SU-DHL-6 (cell line): ENCODE results near the gene EXOC6.

Experiments
- EZH2phosphoT487 ChIP-seq: fragments of 200-600 bp; sonication (generic), shearing (Covaris generic); conservative IDR thresholded peaks from 2 replicates; pipeline ENCODE4 v1.6.1; 2018; ENCODE audit warnings: mild to moderate bottlenecking, antibody characterized with exemption, low read length, moderate library complexity, mixed read lengths
- TF ChIP-seq, protein P1 (sequence below): fragments of 200-600 bp; sonication (generic); IDR thresholded peaks from one replicate; pipeline ENCODE4 v1.5.1; 2017; ENCODE audit warnings: antibody characterized with exemption, mild to moderate bottlenecking, low read length, moderate library complexity; ENCODE audit not compliant: insufficient read depth, poor library complexity, severe bottlenecking

DNA sequence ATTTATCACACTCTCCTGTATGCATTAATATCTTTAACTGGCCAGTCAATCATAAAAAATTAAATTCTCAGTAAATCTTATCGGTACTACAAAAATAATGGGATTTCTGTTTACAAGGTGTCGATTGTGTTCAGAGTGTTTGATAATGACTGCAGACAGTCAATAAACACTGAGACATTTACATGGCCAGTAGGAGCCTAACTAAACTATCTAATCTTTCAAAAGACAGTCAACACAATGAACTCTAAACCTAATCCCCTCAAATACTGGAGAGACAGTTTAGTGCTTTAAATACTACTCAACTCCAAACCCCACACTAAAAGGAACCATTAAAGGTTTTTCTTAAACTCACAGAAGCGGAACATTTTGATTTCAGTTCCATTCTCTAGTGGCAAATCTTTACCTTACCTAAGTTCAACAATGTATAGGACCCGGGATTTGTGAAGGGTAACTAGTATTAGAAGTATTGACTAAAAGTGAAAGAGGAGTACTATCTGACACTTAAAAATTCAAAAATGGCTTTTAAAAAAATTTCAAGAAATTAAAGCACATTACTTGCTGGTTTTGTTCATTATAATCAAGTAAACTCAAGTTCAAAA lies 37.3 kb upstream of the EXOC6 start:
- TF ChIP-seq, protein P1, sequence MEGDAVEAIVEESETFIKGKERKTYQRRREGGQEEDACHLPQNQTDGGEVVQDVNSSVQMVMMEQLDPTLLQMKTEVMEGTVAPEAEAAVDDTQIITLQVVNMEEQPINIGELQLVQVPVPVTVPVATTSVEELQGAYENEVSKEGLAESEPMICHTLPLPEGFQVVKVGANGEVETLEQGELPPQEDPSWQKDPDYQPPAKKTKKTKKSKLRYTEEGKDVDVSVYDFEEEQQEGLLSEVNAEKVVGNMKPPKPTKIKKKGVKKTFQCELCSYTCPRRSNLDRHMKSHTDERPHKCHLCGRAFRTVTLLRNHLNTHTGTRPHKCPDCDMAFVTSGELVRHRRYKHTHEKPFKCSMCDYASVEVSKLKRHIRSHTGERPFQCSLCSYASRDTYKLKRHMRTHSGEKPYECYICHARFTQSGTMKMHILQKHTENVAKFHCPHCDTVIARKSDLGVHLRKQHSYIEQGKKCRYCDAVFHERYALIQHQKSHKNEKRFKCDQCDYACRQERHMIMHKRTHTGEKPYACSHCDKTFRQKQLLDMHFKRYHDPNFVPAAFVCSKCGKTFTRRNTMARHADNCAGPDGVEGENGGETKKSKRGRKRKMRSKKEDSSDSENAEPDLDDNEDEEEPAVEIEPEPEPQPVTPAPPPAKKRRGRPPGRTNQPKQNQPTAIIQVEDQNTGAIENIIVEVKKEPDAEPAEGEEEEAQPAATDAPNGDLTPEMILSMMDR = no peak
- TF ChIP-seq EZH2phosphoT487 = no peak
